Spinal cord (tissue), 10 donors: ENCODE data around the gene KRT2. TPM values are rescaled to one million over a fixed set of nuclear protein-coding genes. Genes with fewer than 3 reads are reported as not detected.

Experiments
- DNase-seq, 6 donors: peaks; one replicate each; pipeline versions ENCODE4 v3.0.0 to v3.0.0-alpha.2; 2013 to 2015; ENCODE audit warnings: low spot score in 6 of 6, low read depth in 4 of 6
- H3K27ac ChIP-seq: one replicate; pipeline ENCODE4 v1.5.1; 2013; ENCODE audit warnings: low read depth, low read length, control low read depth
- H3K27me3 ChIP-seq: one replicate; pipeline ENCODE4 v1.6.1; 2013; ENCODE audit warnings: low read length; ENCODE audit not compliant: control insufficient read depth, insufficient read depth
- H3K36me3 ChIP-seq: one replicate; pipeline ENCODE4 v1.6.1; 2013; ENCODE audit warnings: low read length; ENCODE audit not compliant: control insufficient read depth, insufficient read depth
- H3K4me1 ChIP-seq: one replicate; pipeline ENCODE4 v1.6.1; 2013; ENCODE audit warnings: low read length; ENCODE audit not compliant: control insufficient read depth, insufficient read depth
- H3K4me3 ChIP-seq: one replicate; pipeline ENCODE4 v1.5.1; 2013; ENCODE audit warnings: low read depth, low read length, control low read depth
- H3K9me3 ChIP-seq: one replicate; pipeline ENCODE4 v1.6.1; 2013; ENCODE audit warnings: low read length; ENCODE audit not compliant: control insufficient read depth, insufficient read depth
- WGBS: methylation state at CpG from one replicate; pipeline ENCODE4 v1.1.5; 2013; ENCODE audit warnings: missing lambda C conversion rate; ENCODE audit not compliant: insufficient coverage; 5-methylcytosine and 5-hydroxymethylcytosine counted together
- polyA plus RNA-seq, 2 donors: library from polyadenylated mRNA; unstranded; fragments of 120-200 nt; gene quantifications; one replicate each; pipeline ENCODE4 v1.2.1, GENCODE V29; 2013; ENCODE audit not compliant: insufficient read length in 2 of 2
- total RNA-seq, 2 donors: library from RNA; depleted of rRNA in 1 of 2; stranded (reverse); fragments of 120-200 nt in 1 of 2; fragments of >200 nt in 1 of 2; gene quantifications; one replicate each; pipeline versions ENCODE4 v1.2.3 to v1.2.4, GENCODE V29; 2013 to 2014
- donor health status: healthy.

KRT2 gene
- total and polyA plus RNA-seq, 4 donors = 0.18 to 0.30 (median 0.25) TPM; not detected in 1

DNA sequence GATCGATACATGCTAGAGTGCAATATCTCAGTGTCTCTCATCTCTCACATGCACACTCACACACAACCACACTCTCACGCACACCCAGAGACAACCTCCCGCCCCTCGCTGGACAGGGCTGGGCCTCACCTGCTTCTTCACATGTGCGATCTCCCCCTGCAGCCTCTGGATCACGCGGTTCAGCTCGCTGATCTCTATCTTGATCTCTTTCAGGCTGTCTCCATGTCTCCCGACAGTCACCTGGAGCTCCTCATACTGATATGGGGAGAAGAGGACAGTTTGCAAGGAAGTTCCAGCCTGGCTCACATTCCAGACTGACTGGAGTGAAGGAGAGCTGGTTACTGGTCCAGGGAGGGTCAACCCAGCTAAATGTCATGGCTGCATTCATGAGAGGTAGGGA is 4.4 kb downstream of the KRT2 start:
- H3K4me3 ChIP-seq = no peak overlapping the region
- peaks cover 12% of the 10 kb centered on the region for H3K4me1 ChIP-seq
- WGBS = 94% methylated on average over 7 of the region's 9 CpGs
- no peaks in the 10 kb centered on the region for H3K9me3 ChIP-seq
- no peaks in the 10 kb centered on the region for H3K36me3 ChIP-seq
- no peaks in the 10 kb centered on the region for H3K27me3 ChIP-seq
- no peak for DNase-seq
- no peak overlapping the region for H3K27ac ChIP-seq

DNA sequence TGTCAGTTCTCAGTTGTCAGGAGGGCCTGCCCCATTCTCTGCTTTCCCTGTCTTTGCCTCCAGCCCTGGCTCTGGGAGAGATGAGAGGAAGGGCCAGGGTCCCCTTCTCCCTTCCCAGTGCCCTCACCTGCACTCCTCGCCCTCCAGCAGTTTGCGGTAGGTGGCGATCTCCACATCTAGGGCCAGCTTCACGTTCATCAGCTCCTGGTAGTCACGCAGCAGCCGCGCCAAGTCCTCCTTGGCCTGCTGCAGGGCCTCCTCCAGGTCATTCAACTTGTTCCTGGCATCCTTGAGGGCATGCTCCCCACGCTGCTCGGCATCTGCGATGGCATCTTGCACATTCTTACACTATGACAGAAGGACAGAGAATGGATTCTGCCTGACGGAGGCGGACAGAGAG is 5.4 kb downstream of the KRT2 start:
- Histone ChIP-seq H3K4me1 (peaks cover 12% of the 10 kb centered on the region), H3K9me3 (no peaks in the 10 kb centered on the region), H3K27me3 (no peaks in the 10 kb centered on the region), H3K4me3 (no peak overlapping the region), H3K36me3 (no peaks in the 10 kb centered on the region), H3K27ac (no peak overlapping the region)
- 80% methylated on average over 12 of the region's 12 CpGs for WGBS
- DNase-seq = no peak

DNA sequence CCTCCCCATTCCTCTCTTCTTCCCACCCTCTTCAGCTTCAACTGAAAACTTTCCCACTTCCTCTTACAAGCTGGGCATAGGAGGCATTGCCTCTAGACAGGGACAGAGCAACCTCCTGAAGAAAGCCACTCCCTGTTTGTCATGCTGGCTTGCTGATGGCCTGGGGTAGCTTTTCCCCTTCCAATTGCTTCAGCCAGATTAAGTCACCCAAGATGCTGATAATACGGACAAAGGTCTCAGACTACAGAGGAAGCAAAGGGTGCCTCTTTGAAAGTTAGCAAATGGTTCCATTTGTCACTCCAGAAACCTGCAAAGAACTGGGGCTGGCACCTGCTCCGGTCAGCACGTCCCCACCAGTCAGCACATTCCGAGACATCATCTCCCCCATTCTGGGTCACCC is 6.0 kb downstream of the KRT2 start:
- H3K27ac ChIP-seq = no peak overlapping the region
- no peaks in the 10 kb centered on the region for H3K36me3 ChIP-seq
- no peak for DNase-seq
- H3K4me3 ChIP-seq = no peak overlapping the region
- WGBS = 72% methylated on average over 4 of the region's 4 CpGs
- H3K9me3 ChIP-seq = no peaks in the 10 kb centered on the region
- peaks cover 12% of the 10 kb centered on the region for H3K4me1 ChIP-seq
- no peaks in the 10 kb centered on the region for H3K27me3 ChIP-seq

DNA sequence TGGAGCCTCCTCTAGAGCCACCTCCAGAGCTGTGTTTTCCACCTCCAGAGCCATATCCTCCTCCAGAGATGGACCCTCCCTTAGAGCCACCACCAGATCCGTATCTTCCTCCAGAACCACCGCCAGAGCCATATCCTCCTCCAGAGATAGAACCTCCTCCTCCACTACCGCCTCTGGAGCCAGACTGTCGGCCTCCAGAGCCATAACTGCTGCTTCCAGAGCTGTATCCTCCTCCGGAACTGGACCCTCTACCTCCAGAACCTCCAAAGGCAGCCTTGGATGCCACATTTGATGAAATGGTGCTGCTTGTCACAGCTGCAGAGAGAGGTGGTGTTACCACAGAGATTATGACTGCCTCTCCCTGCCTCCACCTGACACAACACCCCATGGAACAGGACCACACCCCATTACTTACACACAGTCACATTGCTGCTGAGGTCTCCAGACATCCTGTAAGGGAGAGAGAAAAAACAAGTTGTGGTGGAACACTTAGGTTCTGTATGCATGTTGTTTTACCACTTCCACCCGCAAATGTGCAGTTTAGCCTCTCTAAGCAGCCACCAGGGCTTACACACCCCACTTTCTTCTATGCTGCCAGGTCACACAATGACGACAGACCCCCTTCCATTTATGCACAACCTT is 6.8 kb downstream of the KRT2 start:
- no peak for DNase-seq
- no peaks in the 10 kb centered on the region for H3K9me3 ChIP-seq
- H3K27me3 ChIP-seq = no peaks in the 10 kb centered on the region
- H3K4me1 ChIP-seq = peaks cover 5% of the 10 kb centered on the region
- no peaks in the 10 kb centered on the region for H3K36me3 ChIP-seq
- H3K27ac ChIP-seq = no peak overlapping the region
- H3K4me3 ChIP-seq = no peak overlapping the region
- 91% methylated on average over 6 of the region's 7 CpGs for WGBS

DNA sequence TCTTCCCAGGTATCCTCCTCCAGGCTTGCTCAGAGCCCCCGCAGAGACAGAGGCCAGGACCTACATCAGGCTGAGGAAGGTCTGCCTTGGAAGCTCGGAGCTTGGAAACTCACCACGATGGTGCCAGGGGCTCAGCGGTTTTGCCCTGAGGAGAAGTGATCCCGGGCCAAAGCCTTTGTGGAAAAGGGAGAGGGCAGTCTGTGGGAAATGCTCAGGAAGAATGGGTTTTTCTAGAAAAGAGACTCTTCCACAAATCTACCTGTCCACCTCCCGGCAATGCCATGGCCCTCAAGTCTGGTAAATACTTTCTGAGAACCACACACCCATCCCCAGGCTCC is 8.0 kb downstream of the KRT2 start:
- Histone ChIP-seq H3K27me3 (no peaks in the 10 kb centered on the region), H3K27ac (no peak overlapping the region), H3K9me3 (no peaks in the 10 kb centered on the region), H3K4me3 (no peak overlapping the region), H3K36me3 (no peaks in the 10 kb centered on the region), H3K4me1 (peaks cover 2% of the 10 kb centered on the region)
- no peak for DNase-seq
- WGBS = 100% methylated on average over 4 of the region's 6 CpGs

DNA sequence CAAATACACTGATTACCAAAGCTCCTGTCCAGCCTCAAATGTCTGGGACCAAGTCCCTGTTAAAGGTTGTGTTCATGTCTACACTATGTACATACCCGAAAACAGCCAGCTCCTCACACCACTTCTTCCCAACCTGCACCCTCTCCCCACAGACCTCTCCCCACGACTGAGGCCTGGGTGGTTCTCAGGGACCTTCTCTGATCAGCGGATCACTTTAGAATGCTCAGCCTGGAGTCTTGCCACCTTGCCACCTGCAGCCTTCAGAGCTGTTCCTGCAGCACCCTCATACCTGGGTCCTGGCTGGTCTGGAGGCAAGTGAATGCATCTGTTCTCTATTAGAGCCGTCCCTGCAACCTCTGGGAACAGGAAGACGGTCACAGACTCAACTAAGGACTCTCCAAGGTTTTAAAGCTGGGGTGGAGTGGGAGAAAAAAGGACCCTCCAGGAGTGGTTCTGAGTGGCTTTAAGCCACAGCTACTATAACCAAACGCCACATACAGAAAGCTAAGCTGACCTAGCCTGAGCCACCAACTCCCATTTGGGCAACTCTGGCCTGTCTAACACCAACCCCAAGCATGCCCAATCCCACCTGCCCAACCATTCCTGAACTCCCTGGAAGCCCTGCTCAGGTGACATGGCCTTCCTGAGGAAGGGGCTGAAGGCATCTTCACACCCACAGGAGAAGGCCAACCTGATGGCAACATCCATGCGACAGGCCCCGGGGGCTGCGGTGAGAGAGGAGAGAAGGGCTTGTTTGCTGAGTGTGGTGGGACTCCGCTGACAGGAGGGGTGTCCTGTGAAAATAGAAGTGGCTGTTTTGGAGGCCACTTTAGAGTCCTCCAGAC is 8.6 kb downstream of the KRT2 start:
- WGBS = 91% methylated on average over 8 of the region's 10 CpGs
- DNase-seq = no peak
- no peak overlapping the region for H3K27ac ChIP-seq
- H3K4me1 ChIP-seq = no peaks in the 10 kb centered on the region
- H3K27me3 ChIP-seq = no peaks in the 10 kb centered on the region
- no peaks in the 10 kb centered on the region for H3K9me3 ChIP-seq
- no peak overlapping the region for H3K4me3 ChIP-seq
- no peaks in the 10 kb centered on the region for H3K36me3 ChIP-seq

DNA sequence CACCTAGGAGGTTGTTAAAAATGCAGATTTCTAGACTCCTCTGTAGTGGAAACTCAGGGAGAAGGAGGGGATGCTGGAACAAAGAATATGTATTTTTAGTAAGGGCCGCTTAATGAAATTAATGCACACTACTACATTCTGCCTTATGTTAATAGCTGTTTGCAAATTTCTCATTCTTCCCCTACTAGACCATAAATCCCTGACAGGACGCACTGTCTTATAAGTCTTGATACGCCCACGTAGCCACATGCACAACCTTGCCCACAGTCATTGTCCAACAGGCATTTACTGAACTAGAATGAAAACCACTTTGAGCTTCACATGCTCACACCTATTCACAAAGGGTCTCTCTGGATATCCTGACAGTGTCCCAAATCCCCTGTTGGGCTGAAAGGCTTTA is 10.5 kb downstream of the KRT2 start:
- no peaks in the 10 kb centered on the region for H3K4me1 ChIP-seq
- no peak overlapping the region for H3K27ac ChIP-seq
- H3K36me3 ChIP-seq = no peaks in the 10 kb centered on the region
- WGBS = 50% methylated on average over 3 of the region's 4 CpGs
- H3K4me3 ChIP-seq = no peak overlapping the region
- DNase-seq = no peak
- no peaks in the 10 kb centered on the region for H3K27me3 ChIP-seq
- H3K9me3 ChIP-seq = no peaks in the 10 kb centered on the region

DNA sequence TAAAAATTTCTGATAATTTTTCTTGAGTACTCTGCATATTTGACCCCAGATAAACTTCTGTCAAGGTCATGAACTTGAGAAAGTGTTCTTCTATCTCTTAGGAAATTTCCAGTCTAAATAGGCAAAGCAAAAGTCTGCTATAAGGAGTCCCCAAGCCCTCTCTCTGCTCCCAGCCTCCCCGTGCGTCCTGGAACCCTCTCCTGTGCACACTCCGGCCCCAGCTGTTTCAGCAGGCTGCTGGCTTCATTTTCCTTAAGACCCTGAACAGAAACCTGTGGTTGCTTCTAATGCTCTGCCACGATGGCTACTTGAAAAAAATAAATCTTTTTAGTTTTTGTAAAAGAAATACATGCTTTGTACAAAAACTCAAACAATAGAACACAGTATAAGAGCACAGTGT is 14.7 kb downstream of the KRT2 start:
- WGBS = 50% methylated on average over 2 of the region's 4 CpGs
- Histone ChIP-seq H3K9me3 (no peaks in the 10 kb centered on the region), H3K27ac (no peak overlapping the region), H3K4me3 (no peak overlapping the region), H3K36me3 (no peaks in the 10 kb centered on the region), H3K4me1 (peaks cover 7% of the 10 kb centered on the region), H3K27me3 (no peaks in the 10 kb centered on the region)
- DNase-seq = no peak

DNA sequence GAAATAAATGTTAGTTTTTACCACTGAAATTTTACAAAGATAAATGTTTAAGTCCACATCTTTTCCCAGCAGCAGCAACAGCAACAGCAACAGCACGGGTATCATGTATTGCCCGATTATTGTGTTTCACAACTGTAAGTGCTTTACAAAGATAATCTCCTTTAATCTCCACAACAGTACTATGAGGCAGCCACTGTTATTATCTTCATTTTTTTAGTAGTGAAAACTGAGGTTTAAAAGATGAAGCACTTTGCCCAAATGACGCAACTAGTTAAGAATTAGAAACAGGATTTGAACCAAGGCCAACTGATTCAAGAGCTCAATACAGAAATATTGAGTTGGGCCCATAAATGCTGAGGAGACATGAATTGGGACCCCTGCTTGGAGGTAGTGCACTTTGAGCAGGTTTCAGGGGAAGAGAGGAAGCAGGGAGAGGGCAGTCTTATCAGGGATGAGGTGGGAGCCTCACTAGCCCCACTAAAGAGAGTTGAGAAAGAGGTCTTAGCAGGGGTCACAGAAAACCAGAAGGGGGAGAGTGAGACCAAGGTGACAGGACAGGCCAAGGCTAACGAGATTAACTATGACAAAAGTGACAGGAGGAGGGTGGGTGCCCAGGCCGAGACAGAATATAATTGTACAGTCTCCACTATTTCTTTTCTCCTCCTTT is 15.3 kb downstream of the KRT2 start:
- Histone ChIP-seq H3K9me3 (no peaks in the 10 kb centered on the region), H3K4me3 (no peak overlapping the region), H3K36me3 (no peaks in the 10 kb centered on the region), H3K27me3 (no peaks in the 10 kb centered on the region), H3K4me1 (peaks cover 11% of the 10 kb centered on the region), H3K27ac (no peak overlapping the region)
- 67% methylated on average over 4 of the region's 5 CpGs for WGBS
- DNase-seq = no peak
